IPS-20b (cell line): ENCODE data around the gene RHOT1.
"Not testable (repeated sequence)": the region's sequence is repeated elsewhere in the genome, so short reads cannot be mapped to it uniquely, and the experiment has no call there.

Experiments used
- H3K27ac ChIP-seq: one replicate; pipeline ENCODE4 v1.5.1; 2013; ENCODE audit warnings: low read length
- H3K27me3 ChIP-seq: 2 replicates; pipeline ENCODE4 v1.6.1; 2013; ENCODE audit warnings: mild to moderate bottlenecking, low read length, inconsistent platforms; ENCODE audit not compliant: insufficient read depth
- H3K36me3 ChIP-seq: 2 replicates; pipeline ENCODE4 v1.6.1; 2013; ENCODE audit warnings: low read depth, mild to moderate bottlenecking, inconsistent platforms, low read length, moderate library complexity; ENCODE audit not compliant: insufficient read depth
- H3K4me1 ChIP-seq: 2 replicates; pipeline ENCODE4 v1.6.1; 2013; ENCODE audit warnings: mild to moderate bottlenecking, control low read depth, inconsistent platforms, low read length, moderate library complexity; ENCODE audit not compliant: insufficient read depth
- H3K4me3 ChIP-seq: 2 replicates; pipeline ENCODE4 v1.5.1; 2013; ENCODE audit warnings: mild to moderate bottlenecking, low read length, inconsistent platforms
- H3K9ac ChIP-seq: 2 replicates; pipeline ENCODE4 v1.6.1; 2013; ENCODE audit warnings: low read depth, mild to moderate bottlenecking, inconsistent platforms, low read length, moderate library complexity
- H3K9me3 ChIP-seq: 2 replicates; pipeline ENCODE4 v1.6.1; 2013; ENCODE audit warnings: mild to moderate bottlenecking, low read depth, low read length, inconsistent platforms; ENCODE audit not compliant: insufficient read depth

The RHOT1 gene

DNA sequence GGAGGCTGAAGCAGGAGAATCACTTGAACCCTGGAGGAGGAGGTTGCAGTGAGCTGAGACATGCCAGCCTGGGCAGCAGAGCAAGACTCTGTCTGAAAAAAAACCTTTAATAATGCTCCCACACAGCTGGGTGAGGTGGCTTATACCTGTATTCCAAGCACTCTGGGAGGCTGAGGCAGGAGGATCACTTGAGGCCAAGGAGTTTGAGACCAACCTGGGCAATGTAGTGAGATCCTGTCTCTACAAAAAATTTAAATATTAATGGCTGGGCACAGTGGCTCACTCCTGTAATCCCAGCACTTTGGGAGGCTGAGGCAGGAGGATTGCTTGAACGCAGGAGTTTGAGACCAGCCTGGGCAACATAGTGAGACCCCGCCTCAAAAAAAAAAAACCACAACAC is 2.1 kb downstream of the RHOT1 start:
- not testable (repeated sequence) for H3K27me3 ChIP-seq, H3K9me3 ChIP-seq, H3K27ac ChIP-seq, H3K4me3 ChIP-seq, H3K9ac ChIP-seq, H3K36me3 ChIP-seq
- peaks cover 12% of the 10 kb centered on the region for H3K4me1 ChIP-seq

DNA sequence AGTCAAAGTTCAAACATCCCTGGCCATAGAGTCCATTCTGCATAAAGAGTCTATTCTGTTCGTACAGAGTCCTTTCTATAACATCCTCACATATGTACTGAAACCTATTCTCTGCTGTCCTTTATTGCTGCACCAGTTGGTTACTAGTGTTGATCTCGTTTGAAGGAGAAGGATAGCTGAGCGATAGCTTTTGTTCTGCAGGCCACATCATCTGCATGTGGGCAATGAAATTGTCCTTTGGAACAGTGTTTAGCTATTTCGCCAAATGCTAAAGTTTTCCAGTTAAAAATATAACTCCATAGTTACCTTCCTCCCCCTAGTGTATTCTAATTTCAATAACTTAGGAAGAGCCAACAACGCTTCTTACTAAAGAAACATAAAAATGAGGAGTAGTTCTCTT is 6.0 kb downstream of the RHOT1 start:
- Histone ChIP-seq H3K4me1 (peaks cover 5% of the 10 kb centered on the region), H3K36me3 (peaks cover 2% of the 10 kb centered on the region), H3K27ac (no peak overlapping the region), H3K27me3 (no peaks in the 10 kb centered on the region), H3K4me3 (no peak overlapping the region), H3K9ac (no peak overlapping the region), H3K9me3 (no peaks in the 10 kb centered on the region)

DNA sequence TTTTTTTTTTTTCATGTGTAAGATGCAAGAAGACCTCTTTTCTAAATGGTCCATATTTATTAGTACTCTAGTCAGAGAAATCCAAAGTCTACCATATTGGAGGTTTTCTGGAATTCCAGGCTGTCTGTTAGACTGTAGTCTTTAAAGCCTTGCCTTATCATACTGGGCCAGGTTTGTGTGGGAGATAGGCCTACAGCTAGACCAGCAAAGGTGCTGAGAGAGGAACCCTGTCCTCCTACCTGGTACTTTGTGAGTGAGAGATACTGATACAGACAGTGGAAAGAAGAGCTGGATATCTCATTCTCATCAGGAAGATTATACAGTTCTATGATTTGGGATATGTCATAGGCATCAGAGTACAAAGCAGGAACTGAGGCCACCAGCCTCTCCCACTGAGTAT is 8.1 kb downstream of the RHOT1 start:
- H3K27me3 ChIP-seq: no peaks in the 10 kb centered on the region
- no peak overlapping the region for H3K27ac ChIP-seq
- no peaks in the 10 kb centered on the region for H3K4me1 ChIP-seq
- peaks cover 9% of the 10 kb centered on the region for H3K36me3 ChIP-seq
- H3K9ac ChIP-seq: no peak overlapping the region
- no peak overlapping the region for H3K4me3 ChIP-seq
- H3K9me3 ChIP-seq: no peaks in the 10 kb centered on the region

DNA sequence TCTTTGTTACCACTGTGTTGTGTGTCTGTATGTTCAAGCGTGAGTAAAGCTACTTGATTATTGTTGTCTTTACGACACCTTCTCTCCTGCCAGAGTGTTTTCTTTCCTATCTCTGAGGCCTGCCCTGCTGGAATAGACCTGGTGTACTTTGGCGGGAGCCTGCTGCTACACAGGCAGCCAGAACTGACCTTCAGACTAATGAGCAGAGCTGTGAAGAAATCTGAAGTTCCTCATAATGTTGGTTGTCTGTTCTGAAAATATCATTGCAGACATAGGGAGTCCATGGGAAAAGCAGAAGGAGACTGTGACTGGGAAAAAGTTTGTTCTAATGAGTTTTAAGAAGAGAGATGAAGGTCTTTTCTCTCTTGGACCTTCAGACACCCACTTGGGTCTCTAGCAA is 9.8 kb downstream of the RHOT1 start:
- Histone ChIP-seq H3K4me3 (no peak overlapping the region), H3K36me3 (peaks cover 9% of the 10 kb centered on the region), H3K27me3 (no peaks in the 10 kb centered on the region), H3K9me3 (no peaks in the 10 kb centered on the region), H3K9ac (no peak overlapping the region), H3K27ac (no peak overlapping the region), H3K4me1 (no peaks in the 10 kb centered on the region)

DNA sequence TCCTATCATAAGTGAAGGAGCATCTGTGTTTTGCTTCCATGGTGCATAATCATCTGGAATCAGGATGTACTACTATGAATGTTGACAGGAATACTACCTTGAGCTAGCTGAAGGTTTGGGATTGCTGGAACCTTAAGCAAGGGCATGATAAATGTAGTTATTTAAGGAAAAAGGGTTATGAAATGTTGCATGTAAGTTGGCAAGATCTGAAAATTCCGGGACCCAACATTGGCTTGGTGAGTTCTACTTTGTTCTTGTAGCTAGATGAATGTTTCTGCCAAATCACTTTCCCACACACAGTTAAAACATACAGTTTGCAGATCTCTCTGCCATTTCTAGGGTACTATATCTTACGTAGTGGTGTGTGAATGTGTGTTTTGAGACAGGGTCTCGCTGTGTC is 13.6 kb downstream of the RHOT1 start:
- no peaks in the 10 kb centered on the region for H3K27me3 ChIP-seq
- H3K4me1 ChIP-seq: no peaks in the 10 kb centered on the region
- H3K9ac ChIP-seq: no peak overlapping the region
- H3K4me3 ChIP-seq: no peak overlapping the region
- H3K27ac ChIP-seq: no peak overlapping the region
- peaks cover 19% of the 10 kb centered on the region for H3K36me3 ChIP-seq
- no peaks in the 10 kb centered on the region for H3K9me3 ChIP-seq

DNA sequence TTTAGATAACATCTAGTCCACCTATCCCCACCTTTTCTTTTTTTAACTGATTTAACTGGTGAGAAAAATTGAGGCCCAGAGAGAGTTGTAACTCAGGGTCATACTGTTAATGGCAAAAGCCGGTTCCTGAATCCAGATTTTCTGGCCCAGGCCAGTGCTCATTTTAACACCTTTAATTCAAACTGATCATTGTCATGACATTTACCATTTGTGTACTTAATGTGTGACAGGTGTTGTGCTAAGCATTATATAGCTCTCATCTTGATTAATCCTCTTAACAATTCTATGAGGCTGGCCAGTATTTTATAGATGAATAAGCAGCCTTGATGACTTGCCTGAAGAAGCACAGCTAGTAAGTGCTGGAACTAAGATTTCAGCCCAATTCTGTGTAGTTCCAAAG is 14.4 kb downstream of the RHOT1 start:
- no peaks in the 10 kb centered on the region for H3K9me3 ChIP-seq
- no peaks in the 10 kb centered on the region for H3K4me1 ChIP-seq
- peaks cover 25% of the 10 kb centered on the region for H3K36me3 ChIP-seq
- no peak overlapping the region for H3K9ac ChIP-seq
- H3K27ac ChIP-seq: no peak overlapping the region
- H3K4me3 ChIP-seq: no peak overlapping the region
- no peaks in the 10 kb centered on the region for H3K27me3 ChIP-seq

DNA sequence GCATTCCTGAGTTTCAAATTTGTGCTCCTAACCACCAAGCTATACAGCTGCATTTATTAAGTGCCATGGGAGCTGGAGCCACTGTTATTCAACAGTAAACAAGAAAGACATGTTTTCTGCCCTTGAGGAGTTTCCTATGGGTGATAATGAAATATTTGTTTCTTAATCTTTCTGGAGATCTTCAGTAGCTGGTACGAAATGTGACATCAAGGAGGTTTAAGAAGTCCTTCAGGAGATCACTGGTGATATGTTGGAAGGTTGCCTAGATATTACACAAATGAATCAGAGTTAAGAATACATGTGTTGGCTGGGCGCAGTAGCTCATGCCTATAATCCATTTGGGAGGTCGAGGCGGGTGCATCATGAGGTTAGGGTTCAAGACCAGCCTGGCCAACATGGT is 14.9 kb downstream of the RHOT1 start:
- Histone ChIP-seq H3K27ac (no peak overlapping the region), H3K9me3 (no peaks in the 10 kb centered on the region), H3K4me1 (no peaks in the 10 kb centered on the region), H3K9ac (no peak overlapping the region), H3K4me3 (no peak overlapping the region), H3K27me3 (no peaks in the 10 kb centered on the region), H3K36me3 (peaks cover 25% of the 10 kb centered on the region)

DNA sequence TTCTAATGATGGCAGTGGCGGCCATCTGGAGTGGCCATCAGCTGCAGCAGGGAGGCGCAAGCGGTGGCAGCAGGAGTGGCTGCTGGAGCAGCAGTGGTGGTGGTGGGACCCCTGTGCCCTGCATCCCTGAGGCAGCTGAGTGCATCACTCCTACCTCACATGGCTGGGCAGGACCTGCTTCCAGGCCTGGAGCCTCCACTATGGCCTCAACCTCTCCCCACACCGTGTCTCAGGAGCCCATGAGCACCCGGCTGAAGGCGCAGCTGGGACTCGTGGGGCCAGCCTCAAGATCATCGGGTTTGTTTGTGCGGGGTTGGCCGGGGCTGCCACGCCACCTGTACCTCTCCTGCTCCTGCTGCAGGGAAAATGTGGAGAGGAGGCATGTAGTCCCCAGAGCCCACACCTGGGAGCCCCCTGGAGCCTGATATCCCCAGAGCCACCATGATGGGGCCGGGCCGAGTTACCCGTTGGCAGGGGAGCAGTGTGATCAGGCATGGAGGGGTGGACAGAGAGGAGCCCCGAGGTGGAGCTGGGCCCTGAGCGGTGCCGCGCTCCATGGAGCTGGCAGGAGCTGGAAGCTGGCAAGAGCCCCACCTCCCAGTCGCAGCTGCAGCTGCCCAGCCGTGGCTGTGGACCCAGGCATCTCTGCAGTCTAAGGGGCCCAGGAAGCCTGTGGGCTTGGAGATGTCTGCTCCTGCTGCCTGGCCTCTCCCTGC is 16.7 kb downstream of the RHOT1 start:
- Histone ChIP-seq H3K27ac (no peak overlapping the region), H3K9me3 (no peaks in the 10 kb centered on the region), H3K36me3 (peaks cover 16% of the 10 kb centered on the region; the same call in 1 of the 2 replicates), H3K9ac (no peak overlapping the region), H3K27me3 (no peaks in the 10 kb centered on the region), H3K4me3 (no peak overlapping the region), H3K4me1 (no peaks in the 10 kb centered on the region)

DNA sequence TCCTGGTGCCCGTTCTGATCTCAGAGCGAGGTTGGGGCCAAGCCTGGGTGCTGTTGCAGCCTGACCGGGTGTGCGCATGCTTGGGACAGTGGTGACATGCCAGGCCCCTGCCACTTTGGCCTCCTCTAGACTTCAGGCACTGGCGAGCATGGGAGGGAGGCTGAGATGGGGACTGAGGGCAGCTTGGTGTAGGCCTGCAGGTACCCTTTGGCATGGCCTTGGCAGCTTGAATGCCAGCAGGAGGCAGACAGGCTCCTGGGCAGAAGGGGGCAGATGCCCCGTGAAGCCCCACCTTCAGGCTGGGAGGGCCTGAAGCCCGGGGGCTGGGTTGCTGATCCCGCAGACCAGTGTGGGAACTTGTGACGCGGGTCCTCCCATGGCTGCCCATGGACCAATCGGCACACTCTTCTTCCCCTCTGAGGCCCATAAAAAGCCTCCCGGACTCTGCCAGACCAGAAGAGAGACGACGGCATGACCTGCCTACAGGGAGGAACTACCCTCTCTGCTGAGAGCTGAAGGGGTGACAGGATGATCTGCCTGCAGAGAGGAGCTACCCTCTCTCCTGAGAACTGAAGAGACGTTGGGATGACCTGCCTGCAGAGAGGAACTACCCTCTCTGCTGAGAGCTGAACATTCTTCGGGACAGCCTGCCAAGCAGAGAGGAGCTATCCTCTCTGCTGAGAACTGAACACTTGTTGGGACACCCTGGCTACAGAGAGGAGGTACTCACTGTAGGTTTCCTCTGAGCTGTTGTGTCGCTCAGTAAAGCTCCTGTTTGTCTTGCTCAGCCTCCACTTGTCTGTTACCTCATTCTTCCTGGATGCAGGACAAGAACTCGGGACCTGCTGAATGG is 17.5 kb downstream of the RHOT1 start:
- Histone ChIP-seq H3K9ac (no peak overlapping the region), H3K27me3 (no peaks in the 10 kb centered on the region), H3K36me3 (peaks cover 16% of the 10 kb centered on the region; the same call in 1 of the 2 replicates), H3K9me3 (no peaks in the 10 kb centered on the region), H3K27ac (no peak overlapping the region), H3K4me1 (no peaks in the 10 kb centered on the region), H3K4me3 (no peak overlapping the region)

DNA sequence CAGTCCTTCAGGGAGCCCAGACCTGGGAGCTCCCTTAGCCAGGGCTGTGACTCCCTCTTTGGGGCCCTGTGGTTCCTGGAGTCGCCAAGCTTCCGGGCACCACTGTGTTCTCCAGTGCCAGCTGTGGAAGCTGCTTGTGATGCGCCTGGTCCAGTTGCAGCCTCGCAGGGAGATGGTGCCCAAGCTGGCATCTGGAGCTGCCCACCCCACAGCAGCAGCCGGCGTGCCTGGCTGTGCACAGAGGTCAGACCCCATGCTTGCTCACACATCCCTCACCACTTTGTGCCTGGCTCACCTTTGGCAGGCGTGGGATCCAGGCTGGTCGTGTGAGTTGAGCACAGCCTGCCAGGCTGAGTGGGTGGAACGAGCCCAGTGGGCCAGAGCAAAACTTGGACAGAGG is 18.2 kb downstream of the RHOT1 start:
- peaks cover 16% of the 10 kb centered on the region; the same call in 1 of the 2 replicates for H3K36me3 ChIP-seq
- no peak overlapping the region for H3K9ac ChIP-seq
- no peaks in the 10 kb centered on the region for H3K9me3 ChIP-seq
- no peak overlapping the region for H3K27ac ChIP-seq
- no peaks in the 10 kb centered on the region for H3K27me3 ChIP-seq
- no peak overlapping the region for H3K4me3 ChIP-seq
- H3K4me1 ChIP-seq: no peaks in the 10 kb centered on the region

DNA sequence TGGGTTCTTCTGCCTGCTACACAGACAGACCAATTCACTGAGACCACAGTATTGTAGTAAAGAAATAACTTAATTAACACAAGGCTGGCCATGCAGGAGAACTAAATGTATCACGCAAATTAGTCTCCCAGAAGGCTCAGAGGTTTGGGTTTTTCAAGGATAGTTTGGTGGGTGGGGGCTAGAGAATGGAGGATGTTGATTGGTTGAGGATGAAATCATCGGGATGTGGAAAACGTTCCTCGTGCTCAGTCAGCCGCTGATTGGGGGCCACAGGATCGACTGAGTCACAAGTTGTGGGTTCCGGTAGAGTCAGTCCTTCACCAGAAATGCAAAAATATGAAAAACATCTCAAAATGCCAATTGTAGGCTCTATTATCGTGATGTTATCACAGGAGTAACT is 18.7 kb downstream of the RHOT1 start:
- no peaks in the 10 kb centered on the region for H3K9me3 ChIP-seq

More for the DNA sequence above, 18.7 kb downstream of the RHOT1 start:
- H3K36me3 ChIP-seq: peaks cover 16% of the 10 kb centered on the region; the same call in 1 of the 2 replicates
- no peak overlapping the region for H3K27ac ChIP-seq
- no peak overlapping the region for H3K4me3 ChIP-seq
- H3K4me1 ChIP-seq: no peaks in the 10 kb centered on the region
- no peaks in the 10 kb centered on the region for H3K27me3 ChIP-seq
- no peak overlapping the region for H3K9ac ChIP-seq
